ENCODE measurements around the gene SYCP2.

SYCP2 gene

DNA sequence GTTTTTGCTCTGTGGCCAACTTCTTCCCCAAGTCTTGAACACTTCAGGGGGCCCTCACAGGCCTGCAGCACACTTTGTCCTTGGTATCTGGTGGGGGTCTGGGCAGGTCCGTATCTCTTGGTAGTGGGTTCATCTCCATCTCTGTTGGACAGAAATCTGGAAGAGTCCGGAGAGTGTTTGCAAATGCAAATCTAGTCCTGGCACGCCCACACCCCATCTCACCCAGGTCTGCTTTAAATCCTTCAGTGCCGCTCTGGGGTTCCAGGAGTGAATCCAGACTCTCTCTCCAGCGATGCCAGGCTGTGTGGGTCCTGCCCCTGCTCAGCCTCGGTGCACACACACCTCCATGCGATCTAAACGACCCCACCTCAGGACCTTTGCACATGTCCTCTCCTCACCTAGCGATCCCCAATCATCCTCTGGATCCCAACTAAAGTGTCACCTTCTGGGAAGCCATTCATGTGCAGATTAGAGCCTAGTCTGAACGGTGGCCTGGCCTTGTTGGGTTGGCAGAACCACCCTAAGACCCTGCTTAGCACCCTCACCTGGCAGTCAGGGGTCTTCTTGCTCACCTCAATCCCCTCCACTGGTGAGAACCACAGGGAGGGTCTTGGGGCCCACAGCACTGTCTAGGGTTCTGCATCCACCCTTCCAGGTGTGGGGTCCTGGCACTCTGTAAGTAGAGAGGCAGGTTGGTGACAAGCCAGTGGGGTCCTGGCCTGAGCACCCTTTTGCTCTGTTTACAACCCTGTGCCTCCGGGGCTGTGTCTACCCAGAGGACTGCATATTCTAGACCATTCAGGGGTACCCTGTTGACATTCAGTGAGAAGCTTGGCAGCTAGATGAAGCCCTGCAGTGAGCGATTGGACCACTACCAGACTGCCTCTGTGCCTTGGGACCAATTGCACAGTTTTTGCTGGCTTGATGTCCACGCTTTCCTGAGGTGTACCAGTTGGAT, 100.8 kb downstream of the SYCP2 start:
- TF ChIP-seq POLR2A (IDR thresholded peaks at IDR 0.05; ENCODE audit: low read length) (no peak), GATA1 (IDR thresholded peaks at IDR 0.05; ENCODE audit: low read depth, low read length) (no peak)
- DNase-seq: no peak

DNA sequence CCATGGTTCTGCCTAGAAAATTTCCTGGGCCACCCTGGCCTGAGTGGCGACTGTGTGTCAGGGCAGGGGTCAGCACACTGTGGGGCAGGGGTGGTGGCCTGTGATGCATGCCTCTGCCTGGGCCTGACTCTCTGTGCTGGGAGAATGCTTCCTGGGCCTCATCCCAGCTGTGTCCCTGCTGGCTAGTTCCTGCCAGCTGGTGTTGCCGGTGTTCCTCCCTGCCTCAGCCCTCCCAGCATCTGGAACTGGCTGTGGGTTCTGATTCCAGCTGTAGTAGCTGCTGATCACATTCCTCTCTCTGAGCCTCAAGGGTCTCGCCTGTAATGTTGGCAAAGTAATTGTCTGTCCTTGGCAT, 101.5 kb downstream of the SYCP2 start:
- no peak for TF ChIP-seq GATA1 (IDR thresholded peaks at IDR 0.05; ENCODE audit: low read depth, low read length)
- TF ChIP-seq POLR2A (IDR thresholded peaks at IDR 0.05; ENCODE audit: low read length): no peak
- no peak for DNase-seq

DNA sequence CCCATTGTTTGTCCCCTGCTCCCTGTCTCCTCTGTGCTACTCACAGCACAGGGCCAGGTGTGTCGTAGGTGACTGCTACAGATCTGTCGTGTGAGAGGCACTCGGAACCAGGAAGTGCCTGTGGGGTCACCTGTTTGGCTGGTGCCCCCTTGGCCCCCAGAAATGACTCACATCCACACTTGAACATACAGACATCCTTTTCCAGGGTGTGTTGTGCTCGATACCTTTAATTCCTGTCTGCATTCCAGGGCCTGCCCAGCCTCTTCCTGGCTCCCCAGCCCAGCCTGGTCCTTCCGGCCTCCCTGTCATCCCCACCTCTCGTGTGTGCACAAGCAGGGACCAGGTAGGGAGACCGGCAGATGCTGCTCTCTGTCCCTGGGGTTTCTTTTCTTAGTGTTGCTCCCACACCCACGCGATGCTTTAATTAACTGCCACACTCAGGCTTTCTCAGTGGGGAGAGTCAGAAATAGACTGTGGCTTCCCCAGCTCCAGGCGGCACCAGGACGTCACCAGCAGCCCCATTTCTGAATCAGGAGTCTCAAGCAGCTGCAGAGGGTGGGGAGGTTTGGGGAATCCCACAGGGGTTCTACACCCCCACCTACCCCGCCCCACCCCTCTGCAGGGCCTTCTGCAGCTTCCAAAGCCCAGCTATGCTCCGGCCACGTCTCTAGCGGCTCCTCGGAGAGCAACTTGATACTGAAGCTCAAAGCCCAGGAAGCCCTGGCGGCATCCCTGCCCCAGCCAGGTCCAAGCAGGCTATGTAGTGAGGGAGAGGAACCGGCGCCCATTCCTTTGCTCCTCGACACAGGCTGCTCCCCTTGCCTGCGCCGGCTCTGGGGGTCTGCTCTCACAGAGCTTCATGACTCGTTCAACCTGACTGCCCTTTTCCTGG, 102.2 kb downstream of the SYCP2 start:
- no peak for DNase-seq
- TF ChIP-seq POLR2A (IDR thresholded peaks at IDR 0.05; ENCODE audit: low read length): no peak
- TF ChIP-seq GATA1 (IDR thresholded peaks at IDR 0.05; ENCODE audit: low read depth, low read length): no peak

DNA sequence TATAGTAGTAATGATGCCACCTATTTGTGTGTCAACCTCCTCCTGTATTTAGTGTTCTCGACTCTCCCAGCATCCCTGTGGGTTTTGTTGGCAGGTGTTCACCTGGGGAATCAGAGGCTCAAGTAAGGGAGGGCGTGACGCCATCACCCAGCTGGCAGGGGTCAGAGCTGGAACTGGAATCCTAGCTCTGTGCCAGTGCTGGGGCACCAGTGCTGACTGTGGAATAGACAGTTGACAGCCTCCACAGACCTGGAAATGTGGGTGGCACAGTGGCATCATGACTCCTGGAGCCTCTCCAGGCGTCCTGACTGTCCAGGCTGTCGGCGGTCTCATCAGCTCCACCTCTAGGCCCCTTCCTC, 102.8 kb downstream of the SYCP2 start:
- no peak for DNase-seq

DNA sequence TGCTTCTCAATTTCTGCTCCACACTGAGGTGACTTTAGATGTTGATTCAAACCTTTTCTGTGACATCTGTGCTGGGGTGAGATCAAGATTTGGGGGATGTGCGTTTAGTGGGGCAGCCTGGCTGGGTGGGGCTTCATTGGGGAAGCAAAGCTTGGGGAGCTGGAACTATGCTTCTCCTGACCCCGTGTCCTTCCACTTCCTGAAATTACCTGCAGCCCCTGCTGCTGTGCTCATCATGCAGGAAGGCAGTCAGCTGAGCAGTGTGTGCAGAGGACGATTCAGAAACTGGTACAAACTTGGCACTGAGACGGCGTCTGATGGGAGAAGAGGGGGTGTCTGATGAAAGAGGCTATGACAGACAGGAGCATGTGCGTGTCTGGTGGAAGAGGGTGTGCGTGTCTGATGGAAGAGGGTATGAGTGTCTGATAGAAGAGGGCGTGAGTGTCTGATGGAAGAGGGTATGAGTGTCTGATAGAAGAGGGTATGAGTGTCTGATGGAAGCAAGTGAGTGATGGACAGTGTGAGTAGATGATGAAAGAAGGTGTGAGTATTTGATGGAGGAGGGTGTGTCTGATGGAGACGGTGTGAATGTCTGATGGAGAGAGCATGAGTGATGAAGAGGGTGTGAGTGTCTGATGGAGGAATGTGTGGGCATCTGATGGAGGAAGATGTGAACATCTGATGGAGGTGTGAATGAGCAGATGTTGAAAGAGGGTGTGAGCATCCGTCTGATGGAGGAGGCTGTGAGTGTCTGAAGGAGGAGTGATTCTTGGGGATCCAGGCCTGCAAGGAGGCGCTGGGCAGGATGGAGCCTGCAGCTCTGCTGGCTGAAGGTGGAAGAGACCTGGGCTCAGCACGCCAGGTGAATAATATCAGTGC, 103.4 kb downstream of the SYCP2 start:
- TF ChIP-seq GATA1 (IDR thresholded peaks at IDR 0.05; ENCODE audit: low read depth, low read length) (no peak), POLR2A (IDR thresholded peaks at IDR 0.05; ENCODE audit: low read length) (no peak)
- DNase-seq: no peak

More for the DNA sequence above, 102.8 kb downstream of the SYCP2 start:
- TF ChIP-seq POLR2A (IDR thresholded peaks at IDR 0.05; ENCODE audit: low read length) (no peak), GATA1 (IDR thresholded peaks at IDR 0.05; ENCODE audit: low read depth, low read length) (no peak)

DNA sequence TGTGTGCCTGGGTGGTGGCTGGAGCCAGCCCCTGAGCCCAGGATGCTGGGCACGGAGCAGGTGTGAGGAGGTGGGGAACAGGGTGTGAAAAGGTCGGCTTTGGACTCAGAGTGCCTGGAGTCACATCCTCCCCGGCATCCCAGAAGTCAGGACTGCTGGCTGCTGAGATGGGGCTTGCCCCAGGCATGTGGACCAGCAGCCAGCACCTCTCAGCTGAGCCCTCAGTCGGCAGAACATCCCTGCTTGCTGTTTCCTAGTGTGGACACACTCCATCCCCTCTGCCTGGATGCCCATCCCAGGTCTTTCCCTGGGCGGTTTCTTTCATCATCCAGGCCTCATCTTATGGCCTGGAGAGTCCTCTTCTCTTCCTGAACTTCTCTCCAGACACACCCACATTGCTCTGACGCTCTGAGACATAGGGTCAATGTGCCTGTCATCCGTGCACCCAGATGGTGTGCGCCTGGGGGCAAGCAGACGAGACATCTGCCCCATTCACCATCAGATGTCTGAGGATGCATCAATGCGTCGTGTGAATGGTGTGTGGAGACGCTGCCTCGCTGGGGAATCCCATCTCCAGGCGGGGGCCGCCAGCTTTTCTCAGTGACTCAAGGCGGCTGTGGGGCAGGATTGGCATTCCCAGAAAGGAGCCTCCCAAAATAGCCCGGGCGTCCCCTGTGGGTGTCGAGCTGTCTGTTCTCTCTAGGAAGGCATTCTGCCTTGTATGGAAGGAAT, 104.2 kb downstream of the SYCP2 start:
- TF ChIP-seq GATA1 (IDR thresholded peaks at IDR 0.05; ENCODE audit: low read depth, low read length): no peak
- no peak for TF ChIP-seq POLR2A (IDR thresholded peaks at IDR 0.05; ENCODE audit: low read length)
- no peak for DNase-seq

DNA sequence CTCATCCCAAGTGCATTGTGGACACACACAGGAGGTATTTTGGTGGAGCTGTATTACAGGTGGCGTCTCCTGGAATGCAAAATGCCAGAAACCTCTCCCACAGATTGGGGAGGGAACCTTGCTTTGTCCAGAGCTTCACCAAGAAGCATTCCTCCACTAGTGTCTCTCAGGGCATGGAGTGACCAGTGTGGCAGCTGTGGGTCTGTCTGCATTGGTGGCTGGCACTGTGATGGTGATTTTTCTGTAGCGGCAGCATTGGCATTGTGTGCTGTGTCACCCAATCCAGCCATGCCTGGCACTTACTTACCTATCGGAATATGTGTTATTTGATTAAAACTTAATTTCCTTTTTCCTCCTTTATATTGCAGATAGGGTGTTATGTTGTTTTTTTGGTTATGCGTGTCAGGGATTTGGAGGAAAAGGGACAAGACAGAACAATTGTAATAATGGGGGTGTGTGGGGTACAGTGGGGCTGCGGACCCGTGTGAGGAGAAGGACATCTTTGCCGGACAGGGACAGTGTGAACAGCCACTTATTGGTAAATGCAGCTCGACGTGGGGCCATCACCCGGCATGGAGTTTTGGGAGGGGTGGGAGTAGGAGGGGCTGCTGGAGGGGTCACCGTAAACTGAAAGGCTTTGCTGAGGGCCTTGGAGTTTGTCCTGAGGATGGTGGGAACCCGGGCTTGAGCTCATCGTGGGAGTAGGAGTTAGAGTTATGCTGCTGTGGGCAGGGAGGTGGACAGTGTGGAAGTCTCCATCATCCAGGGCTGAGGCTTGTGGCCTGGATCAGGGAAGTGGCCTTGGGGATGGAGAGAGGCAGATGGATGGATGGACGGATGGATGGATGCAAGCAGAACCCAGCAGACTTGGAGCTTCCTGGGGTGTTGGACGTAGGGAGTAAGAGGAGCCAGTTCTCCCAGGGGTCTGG, 105.0 kb downstream of the SYCP2 start:
- TF ChIP-seq POLR2A (IDR thresholded peaks at IDR 0.05; ENCODE audit: low read length) (no peak), GATA1 (IDR thresholded peaks at IDR 0.05; ENCODE audit: low read depth, low read length) (no peak)

DNA sequence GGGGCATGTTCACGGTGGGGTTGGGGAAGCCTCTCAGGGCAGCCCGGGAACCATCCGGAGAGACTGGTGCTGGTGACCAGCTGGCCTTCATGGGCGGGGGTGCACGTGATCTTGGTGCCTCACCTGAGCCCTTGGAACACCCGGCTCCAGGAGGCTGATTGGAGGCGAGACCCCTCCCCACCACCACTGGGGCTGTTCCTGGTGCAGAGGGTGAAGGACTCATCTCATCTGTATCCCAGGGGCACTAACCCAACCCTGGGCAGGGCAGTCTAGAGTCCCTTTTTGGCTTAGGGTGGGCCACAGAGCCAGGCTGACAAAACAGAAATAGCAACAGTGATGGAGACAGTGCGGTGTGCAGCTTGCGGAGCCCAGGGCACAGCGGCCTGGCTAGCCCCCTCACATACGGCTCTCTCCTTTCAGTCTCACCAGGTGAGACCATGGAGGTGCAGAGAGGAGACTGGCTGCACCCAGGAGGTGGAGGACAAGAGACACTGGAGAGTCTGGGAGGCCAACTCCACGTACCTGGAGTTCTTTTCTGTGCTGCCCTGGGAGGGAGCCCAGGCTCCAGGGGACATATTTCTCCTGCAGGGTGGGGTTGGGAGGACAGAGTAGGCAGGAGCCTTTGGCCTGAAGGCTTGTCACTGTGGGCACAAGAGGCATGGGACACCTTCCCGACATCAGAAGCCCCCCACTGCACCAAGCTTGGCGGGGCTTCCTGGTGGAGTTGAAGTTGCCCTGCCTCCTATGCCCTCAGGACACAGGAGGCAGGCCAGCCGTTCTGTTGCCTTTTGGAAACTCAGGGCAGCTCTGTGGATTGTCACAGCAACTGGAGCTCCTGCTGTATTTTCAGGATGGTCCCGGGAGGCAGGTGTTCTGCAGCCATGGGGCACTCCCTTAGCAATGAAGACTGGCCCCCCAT, 106.0 kb downstream of the SYCP2 start:
- no peak for TF ChIP-seq GATA1 (IDR thresholded peaks at IDR 0.05; ENCODE audit: low read depth, low read length)
- no peak for TF ChIP-seq POLR2A (IDR thresholded peaks at IDR 0.05; ENCODE audit: low read length)
- no peak for DNase-seq

More for the DNA sequence above, 105.0 kb downstream of the SYCP2 start:
- DNase-seq: no peak

DNA sequence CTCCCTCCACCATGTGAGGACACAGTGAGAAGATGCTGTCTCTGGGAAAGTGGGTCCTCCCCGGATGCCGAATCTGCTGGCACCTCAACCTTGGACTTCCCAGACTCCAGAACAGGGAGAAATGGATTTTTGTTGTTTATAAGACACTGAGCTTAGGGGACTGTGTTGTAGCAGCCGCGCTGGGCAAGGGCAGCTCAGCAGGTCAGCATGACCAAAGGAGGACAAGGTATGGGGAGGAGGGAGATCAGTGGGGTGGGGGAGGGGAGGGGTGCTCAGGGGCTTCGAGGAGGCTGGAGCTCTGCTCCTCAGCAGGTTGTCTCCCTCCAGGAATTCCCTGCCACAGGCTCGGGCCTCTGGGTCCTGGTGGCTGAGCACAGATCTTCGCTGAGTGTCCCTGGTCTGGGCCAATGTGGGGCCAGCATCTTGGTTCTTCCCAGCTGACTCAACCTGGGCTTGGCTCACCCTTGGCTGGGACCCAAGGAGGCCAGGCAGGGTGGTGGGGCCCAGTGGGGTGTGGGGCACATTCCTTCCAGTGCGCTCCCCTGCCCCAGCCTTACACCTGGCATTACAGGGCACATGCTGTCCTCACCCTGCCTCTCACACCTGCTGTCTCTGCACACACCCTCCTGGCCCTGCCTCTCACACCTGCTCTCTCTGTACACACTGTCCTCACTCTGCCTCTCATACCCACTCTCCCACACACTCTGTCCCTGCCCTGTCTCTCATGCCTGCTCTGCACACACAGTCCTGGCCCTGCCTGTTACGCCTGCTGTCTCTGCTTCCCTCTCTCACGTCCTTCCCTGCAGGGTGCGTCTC, 107.3 kb downstream of the SYCP2 start:
- TF ChIP-seq POLR2A (IDR thresholded peaks at IDR 0.05; ENCODE audit: low read length) (no peak), GATA1 (IDR thresholded peaks at IDR 0.05; ENCODE audit: low read depth, low read length) (no peak)
- DNase-seq: no peak

DNA sequence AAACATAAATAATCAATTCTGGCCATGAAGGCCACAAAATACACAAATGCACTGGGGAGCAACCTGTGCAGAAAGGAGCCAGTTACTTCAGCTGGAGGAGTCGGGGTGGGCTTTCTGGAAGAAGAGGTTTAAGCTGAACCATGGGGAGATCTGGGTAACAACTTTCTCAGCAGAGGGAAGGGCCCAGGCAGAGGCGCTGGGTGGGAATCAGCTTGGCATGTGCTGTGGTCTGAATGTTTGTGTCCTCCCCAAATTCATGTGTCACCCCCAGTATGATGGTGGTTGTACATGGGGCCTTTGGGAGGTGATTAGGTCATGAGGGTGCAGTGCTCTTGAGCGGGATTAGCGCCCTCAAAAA, 107.9 kb downstream of the SYCP2 start:
- DNase-seq: no peak
- no peak for TF ChIP-seq GATA1 (IDR thresholded peaks at IDR 0.05; ENCODE audit: low read depth, low read length)
- no peak for TF ChIP-seq POLR2A (IDR thresholded peaks at IDR 0.05; ENCODE audit: low read length)

Measured in erythroblast (primary cell).